GM18505 (cell line): ENCODE measurements around the gene FUZ.

Experiments
- ATAC-seq: cut with Tn5 transposase; IDR thresholded peaks from one replicate; pipeline ENCODE4 v1.9.1; 2021; ENCODE audit not compliant: unreplicated experiment
- POLR2A ChIP-seq: IDR thresholded peaks from 4 replicates; pipeline ENCODE4 v1.6.1; 2011; ENCODE audit warnings: borderline replicate concordance; ENCODE audit not compliant: insufficient read depth, insufficient read length; ENCODE audit errors: extremely low read depth

FUZ gene

GRCh38 chr19:49779731-49780555 lies 33.1 kb downstream of the FUZ start:
- TF ChIP-seq POLR2A: no peak
- no peak for ATAC-seq

GRCh38 chr19:49776371-49776764 lies 36.7 kb downstream of the FUZ start:
- no peak for TF ChIP-seq POLR2A

GRCh38 chr19:49775742-49776370 lies 37.2 kb downstream of the FUZ start:
- TF ChIP-seq POLR2A: no peak
- no peak for ATAC-seq

More at GRCh38 chr19:49776371-49776764, 36.7 kb downstream of the FUZ start:
- no peak for ATAC-seq

GRCh38 chr19:49774969-49775368 lies 38.1 kb downstream of the FUZ start:
- TF ChIP-seq POLR2A: no peak
- no peak for ATAC-seq

GRCh38 chr19:49773663-49774350 lies 39.3 kb downstream of the FUZ start:
- no peak for ATAC-seq
- TF ChIP-seq POLR2A: no peak

GRCh38 chr19:49772850-49773432 lies 40.2 kb downstream of the FUZ start:
- no peak for ATAC-seq

GRCh38 chr19:49771674-49772139 lies 41.4 kb downstream of the FUZ start:
- no peak for TF ChIP-seq POLR2A
- no peak for ATAC-seq

More at GRCh38 chr19:49772850-49773432, 40.2 kb downstream of the FUZ start:
- TF ChIP-seq POLR2A: no peak

GRCh38 chr19:49770529-49770928 lies 42.6 kb downstream of the FUZ start:
- ATAC-seq: no peak
- no peak for TF ChIP-seq POLR2A

- TF ChIP-seq POLR2A: no peak
- no peak for ATAC-seq
Observed at GRCh38 chr19:49767967-49768581, 45.0 kb downstream of the FUZ start.

- TF ChIP-seq POLR2A: no peak
Observed at GRCh38 chr19:49767381-49767780, 45.7 kb downstream of the FUZ start.

GRCh38 chr19:49766930-49767299 lies 46.2 kb downstream of the FUZ start, which contains the start of gene AP2A1:
Gene AP2A1, plus strand, starts transcription at chr19:49767001. Its CDS starts 133 bp downstream, at chr19:49767134.
- ATAC-seq: no peak
- peak; percentile 50 for TF ChIP-seq POLR2A

More at GRCh38 chr19:49767381-49767780, 45.7 kb downstream of the FUZ start:
- ATAC-seq: no peak

- peak; percentile 88 for TF ChIP-seq POLR2A
- peak; percentile 88 for ATAC-seq
Observed at GRCh38 chr19:49766007-49766929, 46.8 kb downstream of the FUZ start.
